IMR-90 (cell line): ENCODE measurements around the gene SEPSECS. TPM values are rescaled to one million over a fixed set of nuclear protein-coding genes. Genes with fewer than 3 reads are reported as not detected.

Experiments
- ATAC-seq: fragments of 200-7000 bp; cut with Tn5 transposase; 2 replicates; pipeline ENCODE4 v1.9.1; 2020; ENCODE audit warnings: low read depth, mild to moderate bottlenecking, moderate library complexity
- BruUV-seq: library from RNA; stranded (reverse); fragments of 400-500 nt; replicated peaks from 2 replicates; lab custom pipeline; 2021; lab: Mats Ljungman, UMichigan
- CTCF ChIA-PET: fragments of 300-600 bp; formaldehyde crosslinking; extraction: SDS; loops from one replicate; lab custom pipeline; 2021; ENCODE audit warnings: antibody characterized with exemption; lab: Yijun Ruan, JAX
- POLR2A ChIA-PET: fragments of 300-600 bp; sonication (Branson Sonifier 250); formaldehyde crosslinking; loops from one replicate; lab custom pipeline; 2022; ENCODE audit warnings: antibody characterized with exemption; ENCODE audit not compliant: unreplicated experiment; lab: Charles Lee
- DNase-seq: peaks from one replicate; pipeline ENCODE4 v3.0.0; 2013
- H2AFZ ChIP-seq: replicated peaks from 2 replicates; pipeline ENCODE3; 2013; ENCODE audit warnings: low read length, mild to moderate bottlenecking; ENCODE audit not compliant: poor library complexity
- H2AK5ac ChIP-seq: 2 replicates; pipeline ENCODE4 v1.6.1; 2013; ENCODE audit warnings: low read depth, low read length, inconsistent platforms
- H2AK9ac ChIP-seq: replicated peaks from 2 replicates; pipeline ENCODE3; 2013; ENCODE audit warnings: mild to moderate bottlenecking, low read depth, low read length, moderate library complexity; ENCODE audit not compliant: poor library complexity
- H2BK120ac ChIP-seq: 2 replicates; pipeline ENCODE4 v1.6.1; 2013; ENCODE audit warnings: low read depth, low read length, inconsistent platforms
- H2BK15ac ChIP-seq: 3 replicates; pipeline ENCODE4 v1.6.1; 2013; ENCODE audit warnings: low read depth, low read length, inconsistent platforms
- H2BK20ac ChIP-seq: 2 replicates; pipeline ENCODE4 v1.6.1; 2013; ENCODE audit warnings: low read depth, mild to moderate bottlenecking, inconsistent platforms, low read length, moderate library complexity
- H2BK5ac ChIP-seq: 2 replicates; pipeline ENCODE4 v1.6.1; 2013; ENCODE audit warnings: mild to moderate bottlenecking, low read depth, low read length, inconsistent platforms; ENCODE audit not compliant: poor library complexity, severe bottlenecking
- H3K14ac ChIP-seq: replicated peaks from 2 replicates; pipeline ENCODE4 v1.6.1; 2013; ENCODE audit warnings: low read depth, low read length, inconsistent platforms
- H3K18ac ChIP-seq: 2 replicates; pipeline ENCODE4 v1.6.1; 2013; ENCODE audit warnings: low read depth, low read length, control low read depth
- H3K23ac ChIP-seq: 2 replicates; pipeline ENCODE4 v1.6.1; 2013; ENCODE audit warnings: low read depth, low read length, inconsistent platforms
- H3K27ac ChIP-seq: 2 replicates; pipeline ENCODE4 v1.5.1; 2013; ENCODE audit warnings: mild to moderate bottlenecking, control low read depth, low read length; ENCODE audit not compliant: insufficient read depth
- H3K27me3 ChIP-seq: 2 replicates; pipeline ENCODE4 v1.6.1; 2013; ENCODE audit warnings: low read length; ENCODE audit not compliant: control insufficient read depth, insufficient read depth
- H3K36me3 ChIP-seq: 2 replicates; pipeline ENCODE4 v1.6.1; 2013; ENCODE audit warnings: low read length, mixed read lengths; ENCODE audit not compliant: control insufficient read depth, insufficient read depth
- H3K4ac ChIP-seq: 2 replicates; pipeline ENCODE4 v1.6.1; 2013; ENCODE audit warnings: low read depth, low read length, inconsistent platforms
- H3K4me1 ChIP-seq: 2 replicates; pipeline ENCODE4 v1.6.1; 2013; ENCODE audit warnings: low read length, mixed read lengths; ENCODE audit not compliant: control insufficient read depth, insufficient read depth
- H3K4me2 ChIP-seq: 2 replicates; pipeline ENCODE4 v1.6.1; 2013; ENCODE audit warnings: low read depth, mild to moderate bottlenecking, control low read depth, low read length, moderate library complexity
- H3K4me3 ChIP-seq: 2 replicates; pipeline ENCODE4 v1.5.1; 2013; ENCODE audit warnings: low read depth, mild to moderate bottlenecking, control low read depth, low read length, moderate library complexity; ENCODE audit not compliant: insufficient read depth
- H3K56ac ChIP-seq: 2 replicates; pipeline ENCODE4 v1.6.1; 2013; ENCODE audit warnings: low read length, inconsistent platforms; ENCODE audit not compliant: insufficient read depth; ENCODE audit errors: extremely low read depth
- H3K79me1 ChIP-seq, 2 experiments: 2 replicates each; pipeline ENCODE4 v1.6.1; 2013; ENCODE audit warnings: low read length in 2 of 2, inconsistent platforms in 1 of 2, low read depth in 1 of 2
- H3K9ac ChIP-seq: 2 replicates; pipeline ENCODE4 v1.6.1; 2013; ENCODE audit warnings: low read depth, low read length, control low read depth
- H3K9me1 ChIP-seq: 2 replicates; pipeline ENCODE4 v1.6.1; 2013; ENCODE audit warnings: low read length, inconsistent platforms; ENCODE audit not compliant: insufficient read depth
- H3K9me3 ChIP-seq: 2 replicates; pipeline ENCODE4 v1.6.1; 2013; ENCODE audit warnings: low read length; ENCODE audit not compliant: control insufficient read depth, insufficient read depth
- H4K20me1 ChIP-seq: 2 replicates; pipeline ENCODE4 v1.6.1; 2013; ENCODE audit warnings: low read length, inconsistent platforms; ENCODE audit not compliant: insufficient read depth
- H4K5ac ChIP-seq: 2 replicates; pipeline ENCODE4 v1.6.1; 2013; ENCODE audit warnings: mild to moderate bottlenecking, low read depth, low read length, control low read depth
- H4K8ac ChIP-seq, 2 experiments: 2 replicates each; pipeline ENCODE4 v1.6.1; 2013; ENCODE audit warnings: low read depth in 2 of 2, low read length in 2 of 2, control low read depth in 1 of 2, inconsistent platforms in 1 of 2
- H4K91ac ChIP-seq: 2 replicates; pipeline ENCODE4 v1.6.1; 2013; ENCODE audit warnings: low read depth, low read length, inconsistent platforms; ENCODE audit not compliant: insufficient read depth
- BHLHE40 ChIP-seq: fragments of 150-350 bp; IDR thresholded peaks from 2 replicates; pipeline ENCODE4 v1.6.1; 2016; ENCODE audit warnings: mild to moderate bottlenecking, low read depth, low read length
- CEBPB ChIP-seq: IDR thresholded peaks from 2 replicates; pipeline ENCODE4 v1.6.1; 2012; ENCODE audit warnings: low read depth, low read length, improper control_type of control experiment
- CHD1 ChIP-seq: IDR thresholded peaks from 2 replicates; pipeline ENCODE4 v1.6.1; 2012; ENCODE audit warnings: low read depth, low read length, improper control_type of control experiment
- FOS ChIP-seq: fragments of 150-350 bp; IDR thresholded peaks from 2 replicates; pipeline ENCODE4 v1.6.1; 2016; ENCODE audit warnings: low read depth, low read length
- MAFK ChIP-seq: IDR thresholded peaks from 2 replicates; pipeline ENCODE4 v1.6.1; 2012; ENCODE audit warnings: low read depth, low read length, improper control_type of control experiment
- MAZ ChIP-seq: IDR thresholded peaks from 2 replicates; pipeline ENCODE4 v1.6.1; 2012; ENCODE audit warnings: low read depth, mild to moderate bottlenecking, low read length, improper control_type of control experiment, moderate library complexity, borderline replicate concordance
- MXI1 ChIP-seq: IDR thresholded peaks from 2 replicates; pipeline ENCODE4 v1.6.1; 2012; ENCODE audit warnings: low read depth, mild to moderate bottlenecking, low read length, moderate library complexity, borderline replicate concordance
- NFE2L2 ChIP-seq: fragments of 150-350 bp; IDR thresholded peaks from 2 replicates; pipeline ENCODE4 v1.6.1; 2016; ENCODE audit warnings: low read depth, mild to moderate bottlenecking, low read length
- POLR2A ChIP-seq: IDR thresholded peaks from 2 replicates; pipeline ENCODE4 v1.6.1; 2012; ENCODE audit warnings: mild to moderate bottlenecking, low read depth, low read length
- RAD21 ChIP-seq: IDR thresholded peaks from 2 replicates; pipeline ENCODE4 v1.6.1; 2012; ENCODE audit warnings: low read length, improper control_type of control experiment
- RCOR1 ChIP-seq: IDR thresholded peaks from 2 replicates; pipeline ENCODE4 v1.6.1; 2012; ENCODE audit warnings: mild to moderate bottlenecking, low read length, improper control_type of control experiment; ENCODE audit not compliant: insufficient replicate concordance
- RFX5 ChIP-seq: IDR thresholded peaks from 2 replicates; pipeline ENCODE4 v1.8.0; 2012; ENCODE audit warnings: low read depth, mild to moderate bottlenecking, low read length, moderate library complexity
- SMC3 ChIP-seq: fragments of 150-350 bp; IDR thresholded peaks from 2 replicates; pipeline ENCODE4 v1.6.1; 2016; ENCODE audit warnings: low read depth, mild to moderate bottlenecking, antibody characterized with exemption, low read length, moderate library complexity
- WGBS, 2 experiments: methylation state at CpG; one replicate each; pipeline versions ENCODE4 v1.1.5 to v1.1.7; 2013; ENCODE audit warnings: missing lambda C conversion rate in 2 of 2; ENCODE audit not compliant: insufficient read length in 1 of 2; ENCODE audit errors: extremely low coverage in 2 of 2; 5-methylcytosine and 5-hydroxymethylcytosine counted together
- dilution Hi-C: fragments of 300-500 bp; cut with HindIII; formaldehyde crosslinking; loops from one replicate; pipeline ENCODE4 v1.14.3; 2018; ENCODE audit warnings: low sequenced_read_pairs; ENCODE audit not compliant: unreplicated experiment
- in situ Hi-C: fragments of 300-500 bp; cut with MboI; formaldehyde crosslinking; loops from 3 replicates; pipeline ENCODE4 v1.14.3; 2019; ENCODE audit warnings: low sequenced_read_pairs, inconsistent platforms, mixed read lengths
- intact Hi-C: fragments of 100-400 bp; cut with micrococcal nuclease; formaldehyde crosslinking; loops from 2 replicates; pipeline ENCODE4 v1.10.0; 2022
- polyA plus RNA-seq, 3 experiments: library from polyadenylated mRNA; depleted of rRNA; stranded (reverse); fragments of >200 nt; gene quantifications; 2 replicates each; pipeline ENCODE4 v1.2.3, GENCODE V29; 2012; ENCODE audit warnings: low replicate concordance in 1 of 3
- total RNA-seq: library from RNA; depleted of rRNA; stranded (reverse); fragments of >200 nt; gene quantifications from 2 replicates; pipeline ENCODE4 v1.2.3, GENCODE V29; 2012
- TF ChIP-seq, protein P1 (sequence below): fragments of 150-350 bp; IDR thresholded peaks from 2 replicates; pipeline ENCODE4 v1.6.1; 2017; ENCODE audit warnings: mild to moderate bottlenecking, antibody characterized with exemption, low read length, low read depth
- TF ChIP-seq, protein P2 (sequence below): conservative IDR thresholded peaks from 2 replicates; pipeline ENCODE4 v1.5.1; 2012; ENCODE audit warnings: mild to moderate bottlenecking, low read depth, low read length, improper control_type of control experiment

The SEPSECS gene
- total and polyA plus RNA-seq, 2 of the 4 experiments (the other 2 are of a cell fraction), result 1.7 to 5.0 TPM

DNA sequence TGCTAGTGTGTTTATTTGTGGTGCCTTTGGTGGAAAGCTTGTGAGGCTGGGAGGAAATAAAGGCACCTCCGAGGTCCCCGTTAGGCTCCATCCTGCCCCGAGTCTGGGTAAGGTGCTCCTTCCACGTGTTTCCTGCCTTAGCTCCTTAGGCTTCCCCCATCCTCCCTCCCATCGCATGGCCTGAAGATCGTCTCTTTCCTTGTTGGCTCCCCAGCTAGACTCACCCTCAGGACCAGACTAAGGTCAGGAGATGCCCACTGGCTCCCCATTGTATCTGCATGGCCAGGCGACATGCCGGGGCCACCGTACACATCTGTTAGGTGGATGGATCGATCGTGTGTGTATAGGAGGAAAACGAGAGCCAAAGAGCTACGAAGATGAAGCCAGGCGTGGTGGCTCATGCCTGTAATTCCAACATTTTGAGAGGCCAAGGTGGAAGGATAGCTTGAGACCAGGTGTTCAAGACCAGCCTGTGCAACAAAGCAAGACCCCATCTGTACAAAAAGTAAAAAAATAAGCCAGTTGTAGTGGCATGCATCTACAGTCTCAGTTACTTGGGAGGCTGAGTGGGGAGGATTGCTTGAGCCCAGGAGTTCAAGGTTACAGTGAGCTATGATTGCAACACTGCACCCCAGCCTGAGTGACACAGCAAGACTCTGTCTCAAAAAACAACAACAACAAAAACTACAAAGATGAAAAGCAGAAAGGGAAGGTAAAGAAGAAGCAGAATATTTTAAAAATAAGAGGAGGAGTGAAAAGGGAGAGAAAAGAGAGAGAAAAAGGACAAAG lies 53.7 kb downstream of the SEPSECS start:
- no peak overlapping the region for H3K4me3 ChIP-seq
- H3K56ac ChIP-seq, result no peak overlapping the region
- no peaks in the 10 kb centered on the region for H4K20me1 ChIP-seq
- no peak overlapping the region for H3K18ac ChIP-seq
- WGBS, 2 experiments, result 60% methylated on average over 3 of the region's 14 CpGs; no CpG with 5 or more reads in 1 of the 2 experiments
- H3K9me1 ChIP-seq, result 0 out of 2 replicates have a peak, but pooled peaks cover 3% of the 10 kb centered on the region
- BruUV-seq, result no TSS peak
- peaks cover 2% of the 10 kb centered on the region; the same call in 1 of the 2 replicates for H3K9me3 ChIP-seq
- peaks cover 35% of the 10 kb centered on the region for H3K27me3 ChIP-seq
- H3K14ac ChIP-seq, result no peak overlapping the region
- H3K4me2 ChIP-seq, result no peak overlapping the region
- H4K8ac ChIP-seq, result no peak overlapping the region
- no peak overlapping the region for H2AK9ac ChIP-seq
- no peak overlapping the region for H3K4ac ChIP-seq
- H2BK120ac ChIP-seq, result no peak overlapping the region
- CTCF ChIA-PET, result interaction anchor here (1.0 kb wide), 1 partner anchor 9 kb away, joined by 3 read pairs; no protein-coding TSS in a partner anchor
- in situ Hi-C loops (no loop called here), intact Hi-C loops (no loop called here), dilution Hi-C loops (no loop called here)
- no peak for ATAC-seq
- H3K23ac ChIP-seq, result no peak overlapping the region
- no peak overlapping the region for H3K9ac ChIP-seq
- POLR2A ChIA-PET, result no interaction called here
- no peak for DNase-seq
- H2AK5ac ChIP-seq, result no peak overlapping the region
- H3K79me1 ChIP-seq, result no peaks in the 10 kb centered on the region
- H2BK5ac ChIP-seq, result no peak overlapping the region
- no peak overlapping the region for H2BK20ac ChIP-seq
- no peak overlapping the region for H4K91ac ChIP-seq
- no peaks in the 10 kb centered on the region for H3K36me3 ChIP-seq
- no peaks in the 10 kb centered on the region for H3K4me1 ChIP-seq
- no peak overlapping the region for H4K5ac ChIP-seq
- no peak overlapping the region for H2BK15ac ChIP-seq
- no peak overlapping the region for H2AFZ ChIP-seq
- no peak overlapping the region for H3K27ac ChIP-seq
- TF ChIP-seq MAFK, result no peak
- TF ChIP-seq, protein P1, sequence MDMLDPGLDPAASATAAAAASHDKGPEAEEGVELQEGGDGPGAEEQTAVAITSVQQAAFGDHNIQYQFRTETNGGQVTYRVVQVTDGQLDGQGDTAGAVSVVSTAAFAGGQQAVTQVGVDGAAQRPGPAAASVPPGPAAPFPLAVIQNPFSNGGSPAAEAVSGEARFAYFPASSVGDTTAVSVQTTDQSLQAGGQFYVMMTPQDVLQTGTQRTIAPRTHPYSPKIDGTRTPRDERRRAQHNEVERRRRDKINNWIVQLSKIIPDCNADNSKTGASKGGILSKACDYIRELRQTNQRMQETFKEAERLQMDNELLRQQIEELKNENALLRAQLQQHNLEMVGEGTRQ, result no peak
- TF ChIP-seq FOS, result no peak
- no peak for TF ChIP-seq SMC3
- TF ChIP-seq MXI1, result no peak
- no peak for TF ChIP-seq RAD21
- no peak for TF ChIP-seq POLR2A
- TF ChIP-seq MAZ, result no peak
- no peak for TF ChIP-seq RCOR1
- no peak for TF ChIP-seq RFX5
- no peak for TF ChIP-seq CEBPB
- TF ChIP-seq NFE2L2, result no peak
- no peak for TF ChIP-seq CHD1
- TF ChIP-seq BHLHE40, result no peak
- TF ChIP-seq, protein P2, sequence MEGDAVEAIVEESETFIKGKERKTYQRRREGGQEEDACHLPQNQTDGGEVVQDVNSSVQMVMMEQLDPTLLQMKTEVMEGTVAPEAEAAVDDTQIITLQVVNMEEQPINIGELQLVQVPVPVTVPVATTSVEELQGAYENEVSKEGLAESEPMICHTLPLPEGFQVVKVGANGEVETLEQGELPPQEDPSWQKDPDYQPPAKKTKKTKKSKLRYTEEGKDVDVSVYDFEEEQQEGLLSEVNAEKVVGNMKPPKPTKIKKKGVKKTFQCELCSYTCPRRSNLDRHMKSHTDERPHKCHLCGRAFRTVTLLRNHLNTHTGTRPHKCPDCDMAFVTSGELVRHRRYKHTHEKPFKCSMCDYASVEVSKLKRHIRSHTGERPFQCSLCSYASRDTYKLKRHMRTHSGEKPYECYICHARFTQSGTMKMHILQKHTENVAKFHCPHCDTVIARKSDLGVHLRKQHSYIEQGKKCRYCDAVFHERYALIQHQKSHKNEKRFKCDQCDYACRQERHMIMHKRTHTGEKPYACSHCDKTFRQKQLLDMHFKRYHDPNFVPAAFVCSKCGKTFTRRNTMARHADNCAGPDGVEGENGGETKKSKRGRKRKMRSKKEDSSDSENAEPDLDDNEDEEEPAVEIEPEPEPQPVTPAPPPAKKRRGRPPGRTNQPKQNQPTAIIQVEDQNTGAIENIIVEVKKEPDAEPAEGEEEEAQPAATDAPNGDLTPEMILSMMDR, result no peak
